ENCODE data around the gene SENP1. TPM values are rescaled to one million over a fixed set of nuclear protein-coding genes. Genes with fewer than 3 reads are reported as not detected.
A peak's percentile ranks its signal among the peaks of the same experiment; 100 is the strongest.

SENP1 gene
- total and polyA plus RNA-seq, 9 donors = 6.2 to 28.9 (median 19.7) TPM

GRCh38 chr12:48110691-48111311 lies 4.9 kb upstream of the SENP1 start:
- Histone ChIP-seq H3K4me1 (ENCODE audit: insufficient read depth) (peaks cover 3% of the 10 kb centered on the region), H3K27me3 (no peaks in the 10 kb centered on the region), H3K36me3 (no peaks in the 10 kb centered on the region), H3K27ac (no peak overlapping the region), H3K4me3 (no peak overlapping the region), H3K9me3 (no peaks in the 10 kb centered on the region)
- intact Hi-C loops (cut with DNase I) = no loop called here
- DNase-seq = no peak
- TF ChIP-seq EP300 (IDR thresholded peaks at IDR 0.05) (no peak), POLR2A (IDR thresholded peaks at IDR 0.05) (no peak)
- TF ChIP-seq, protein P1, sequence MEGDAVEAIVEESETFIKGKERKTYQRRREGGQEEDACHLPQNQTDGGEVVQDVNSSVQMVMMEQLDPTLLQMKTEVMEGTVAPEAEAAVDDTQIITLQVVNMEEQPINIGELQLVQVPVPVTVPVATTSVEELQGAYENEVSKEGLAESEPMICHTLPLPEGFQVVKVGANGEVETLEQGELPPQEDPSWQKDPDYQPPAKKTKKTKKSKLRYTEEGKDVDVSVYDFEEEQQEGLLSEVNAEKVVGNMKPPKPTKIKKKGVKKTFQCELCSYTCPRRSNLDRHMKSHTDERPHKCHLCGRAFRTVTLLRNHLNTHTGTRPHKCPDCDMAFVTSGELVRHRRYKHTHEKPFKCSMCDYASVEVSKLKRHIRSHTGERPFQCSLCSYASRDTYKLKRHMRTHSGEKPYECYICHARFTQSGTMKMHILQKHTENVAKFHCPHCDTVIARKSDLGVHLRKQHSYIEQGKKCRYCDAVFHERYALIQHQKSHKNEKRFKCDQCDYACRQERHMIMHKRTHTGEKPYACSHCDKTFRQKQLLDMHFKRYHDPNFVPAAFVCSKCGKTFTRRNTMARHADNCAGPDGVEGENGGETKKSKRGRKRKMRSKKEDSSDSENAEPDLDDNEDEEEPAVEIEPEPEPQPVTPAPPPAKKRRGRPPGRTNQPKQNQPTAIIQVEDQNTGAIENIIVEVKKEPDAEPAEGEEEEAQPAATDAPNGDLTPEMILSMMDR (IDR thresholded peaks at IDR 0.05) = no peak
- 78 to 98% (median 94%) methylated on average over 1 of the region's 1 CpG for WGBS, 3 donors

- intact Hi-C loops (cut with DNase I) = loop anchor here in 1 of 4 donors (10.0 kb wide), 1 partner anchor 45 kb away; the partner anchor contains the start of gene ASB8
- no peaks in the 10 kb centered on the region for H3K9me3 ChIP-seq
- H3K4me3 ChIP-seq = no peak overlapping the region
- no peaks in the 10 kb centered on the region for H3K27me3 ChIP-seq
- H3K36me3 ChIP-seq = no peaks in the 10 kb centered on the region
- H3K27ac ChIP-seq = no peak overlapping the region
- TF ChIP-seq POLR2A (IDR thresholded peaks at IDR 0.05) (no peak), EP300 (IDR thresholded peaks at IDR 0.05) (no peak)
- TF ChIP-seq, protein P1 (IDR thresholded peaks at IDR 0.05) = no peak
- H3K4me1 ChIP-seq (ENCODE audit: insufficient read depth) = peaks cover 6% of the 10 kb centered on the region
- no peak for DNase-seq
Observed at GRCh38 chr12:48109424-48109823, 3.5 kb upstream of the SENP1 start.

- Histone ChIP-seq H3K36me3 (no peaks in the 10 kb centered on the region), H3K4me1 (ENCODE audit: insufficient read depth) (peaks cover 7% of the 10 kb centered on the region), H3K27me3 (no peaks in the 10 kb centered on the region), H3K9me3 (no peaks in the 10 kb centered on the region), H3K27ac (peak overlapping the region in 1 of 2 donors; percentile 85), H3K4me3 (peak overlapping the region; percentile 75)
- TF ChIP-seq EP300 (IDR thresholded peaks at IDR 0.05) = no peak
- no peak for TF ChIP-seq POLR2A (IDR thresholded peaks at IDR 0.05)
- TF ChIP-seq, protein P1 (IDR thresholded peaks at IDR 0.05) = no peak
- intact Hi-C loops (cut with DNase I) = loop anchor here in 1 of 4 donors (10.0 kb wide), 1 partner anchor 48 kb away; the partner anchor contains the start of gene ASB8
- no peak for DNase-seq
- WGBS, 3 donors = 62 to 71% (median 62%) methylated on average over 5 of the region's 5 CpGs
Observed at GRCh38 chr12:48106681-48107613, 1.1 kb upstream of the SENP1 start.

- WGBS, 3 donors = 0 to 1% (median 0%) methylated on average over 29 to 30 of the region's 30 CpGs
- intact Hi-C loops (cut with DNase I) = loop anchor here in 1 of 4 donors (10.0 kb wide), 1 partner anchor 49 kb away; the partner anchor contains the start of gene ASB8
Observed at GRCh38 chr12:48105321-48105866, 485 bp downstream of the SENP1 start.

More at GRCh38 chr12:48105321-48105866, 485 bp downstream of the SENP1 start:
- no peaks in the 10 kb centered on the region for H3K27me3 ChIP-seq
- TF ChIP-seq EP300 (IDR thresholded peaks at IDR 0.05) = no peak
- no peak for TF ChIP-seq POLR2A (IDR thresholded peaks at IDR 0.05)
- TF ChIP-seq, protein P1 (IDR thresholded peaks at IDR 0.05) = no peak
- no peaks in the 10 kb centered on the region for H3K9me3 ChIP-seq
- peak overlapping the region; percentile 70 to 85 for H3K27ac ChIP-seq
- H3K36me3 ChIP-seq = no peaks in the 10 kb centered on the region
- H3K4me3 ChIP-seq = peak overlapping the region; percentile 75
- H3K4me1 ChIP-seq (ENCODE audit: insufficient read depth) = peaks cover 7% of the 10 kb centered on the region
- no peak for DNase-seq

Measured in ovary (tissue), 9 donors.